ENCODE measurements around the gene PLEKHG2.

The PLEKHG2 gene

GRCh38 chr19:39406656-39407409 lies 5.6 kb upstream of the PLEKHG2 start, which contains the start of gene ZFP36:
Gene ZFP36 (plus strand): TSS chr19:39406847. CDS start chr19:39406905, 58 bp downstream.
- no peak for DNase-seq (ENCODE audit: low read depth, low spot score)

GRCh38 chr19:39407410-39407659 lies 5.1 kb upstream of the PLEKHG2 start:
- no peak for DNase-seq (ENCODE audit: low read depth, low spot score)

- DNase-seq (ENCODE audit: low read depth, low spot score) = no peak
These were observed 4.6 kb upstream of the PLEKHG2 start for GRCh38 chr19:39407660-39408391.

- DNase-seq (ENCODE audit: low read depth, low spot score) = no peak
These were observed 3.9 kb upstream of the PLEKHG2 start for GRCh38 chr19:39408392-39409207.

- DNase-seq (ENCODE audit: low read depth, low spot score) = no peak
These were observed 3.1 kb upstream of the PLEKHG2 start for GRCh38 chr19:39409208-39410016.

GRCh38 chr19:39410017-39410830 lies 2.2 kb upstream of the PLEKHG2 start:
- DNase-seq (ENCODE audit: low read depth, low spot score) = no peak

- no peak for DNase-seq (ENCODE audit: low read depth, low spot score)
These were observed 1.7 kb upstream of the PLEKHG2 start for GRCh38 chr19:39410831-39411080.

- DNase-seq (ENCODE audit: low read depth, low spot score) = no peak
These were observed 1.2 kb upstream of the PLEKHG2 start for GRCh38 chr19:39411081-39411831.

- peak; percentile 88 for DNase-seq (ENCODE audit: low read depth, low spot score)
These were observed 703 bp upstream of the PLEKHG2 start for GRCh38 chr19:39411832-39412099.

- DNase-seq (ENCODE audit: low read depth, low spot score) = no peak
These were observed 400 bp downstream of the PLEKHG2 start for GRCh38 chr19:39412867-39413271.

- no peak for DNase-seq (ENCODE audit: low read depth, low spot score)
These were observed 922 bp downstream of the PLEKHG2 start for GRCh38 chr19:39413272-39413910.

GRCh38 chr19:39413911-39414608 lies 1.6 kb downstream of the PLEKHG2 start:
- no peak for DNase-seq (ENCODE audit: low read depth, low spot score)

GRCh38 chr19:39415111-39416046 lies 2.9 kb downstream of the PLEKHG2 start:
- DNase-seq (ENCODE audit: low read depth, low spot score) = no peak

GRCh38 chr19:39416152-39417120 lies 4.0 kb downstream of the PLEKHG2 start:
- DNase-seq (ENCODE audit: low read depth, low spot score) = no peak

GRCh38 chr19:39417463-39418181 lies 5.2 kb downstream of the PLEKHG2 start:
- DNase-seq (ENCODE audit: low read depth, low spot score) = no peak

- DNase-seq (ENCODE audit: low read depth, low spot score) = no peak
These were observed 6.5 kb downstream of the PLEKHG2 start for GRCh38 chr19:39419003-39419402.
